A549 (cell line): ENCODE data around the gene IFI6. TPM values are rescaled to one million over a fixed set of nuclear protein-coding genes. Genes with fewer than 3 reads are reported as not detected.

Experiments
- ATAC-seq, 2 experiments: fragments of 200-7000 bp in 1 of 2; fragments of >200 bp in 1 of 2; cut with Nextera tagmentation in 1 of 2; cut with Tn5 transposase in 1 of 2; 3 replicates each; pipeline versions ENCODE4 v1.8.0 to v1.9.1; 2018 to 2020; ENCODE audit warnings: mild to moderate bottlenecking in 1 of 2, moderate library complexity in 1 of 2
- CTCF ChIA-PET: fragments of 300-600 bp; sonication (Branson Sonifier 250); formaldehyde crosslinking; extraction: SDS; loops from one replicate; lab custom pipeline; 2021; ENCODE audit warnings: antibody characterized with exemption, inconsistent platforms; lab: Yijun Ruan, JAX
- POLR2A ChIA-PET: fragments of 350-600 bp; formaldehyde crosslinking; extraction: SDS; loops from one replicate; lab custom pipeline; 2021; ENCODE audit warnings: antibody characterized with exemption, inconsistent platforms; lab: Yijun Ruan, JAX
- DNase-seq, 2 experiments: peaks; one replicate each; pipeline versions ENCODE4 v3.0.0 to v3.0.0-alpha.2; 2011 to 2016; ENCODE audit warnings: low read depth in 1 of 2, low spot score in 1 of 2
- FAIRE-seq: peaks from 2 replicates; lab custom pipeline; 2011; peaks lifted over from hg19 to GRCh38; lab: Jason Lieb, UNC
- H3K27ac ChIP-seq, 2 experiments: fragments of >200 bp; sonication (Bioruptor Twin); formaldehyde crosslinking; 3 replicates each; pipeline ENCODE4 v1.5.1; 2016 to 2017
- H3K4me1 ChIP-seq: fragments of >200 bp; sonication (Bioruptor Twin); formaldehyde crosslinking; 3 replicates; pipeline ENCODE4 v1.6.1; 2016
- H3K4me2 ChIP-seq: fragments of >200 bp; sonication (Bioruptor Twin); formaldehyde crosslinking; 3 replicates; pipeline ENCODE4 v1.6.1; 2016
- H3K4me3 ChIP-seq: fragments of >200 bp; sonication (Bioruptor Twin); formaldehyde crosslinking; 3 replicates; pipeline ENCODE4 v1.5.1; 2016
- H3K9me3 ChIP-seq: fragments of >200 bp; sonication (Bioruptor Twin); formaldehyde crosslinking; 3 replicates; pipeline ENCODE4 v1.6.1; 2016
- CBX8 ChIP-seq: fragments of 200-600 bp; sonication (generic); IDR thresholded peaks from 2 replicates; pipeline ENCODE4 v1.6.1; 2016
- CEBPB ChIP-seq, 2 experiments: fragments of >200 bp in 1 of 2; sonication (Bioruptor Twin) in 1 of 2; formaldehyde crosslinking in 1 of 2; IDR thresholded peaks; 2 replicates each; pipeline ENCODE4 v1.6.1; 2012 to 2016
- EHF ChIP-seq: fragments of 250-450 bp; sonication (Bioruptor Pico); IDR thresholded peaks from 2 replicates; pipeline ENCODE4 v1.5.0; 2020; ENCODE audit warnings: mild to moderate bottlenecking
- EHMT2 ChIP-seq: fragments of 200-600 bp; sonication (generic); IDR thresholded peaks from 2 replicates; pipeline ENCODE4 v1.6.1; 2016; ENCODE audit warnings: antibody characterized with exemption, low read depth, mild to moderate bottlenecking, moderate library complexity
- EP300 ChIP-seq, 2 experiments: fragments of >200 bp; sonication (Bioruptor Twin); formaldehyde crosslinking; IDR thresholded peaks; 2 replicates in 1 of 2; 3 replicates in 1 of 2; pipeline ENCODE4 v1.6.1; 2016 to 2017
- HOXA7 ChIP-seq: fragments of 250-450 bp; sonication (Bioruptor Pico); IDR thresholded peaks from 2 replicates; pipeline ENCODE4 v1.5.0; 2020; ENCODE audit warnings: mild to moderate bottlenecking, moderate library complexity
- HOXB5 ChIP-seq: fragments of 250-450 bp; sonication (Bioruptor Pico); IDR thresholded peaks from 2 replicates; pipeline ENCODE4 v1.5.0; 2020; ENCODE audit warnings: mild to moderate bottlenecking, moderate library complexity
- JUNB ChIP-seq: fragments of >200 bp; sonication (Bioruptor Twin); formaldehyde crosslinking; IDR thresholded peaks from 2 replicates; pipeline ENCODE4 v1.6.1; 2016
- MAZ ChIP-seq: fragments of 150-350 bp; IDR thresholded peaks from 2 replicates; pipeline ENCODE4 v1.6.1; 2014; ENCODE audit warnings: antibody characterized with exemption, low read depth, low read length, borderline replicate concordance
- NFE2L2 ChIP-seq: fragments of 150-350 bp; conservative IDR thresholded peaks from 2 replicates; pipeline ENCODE4 v1.6.1; 2014; ENCODE audit warnings: low read length
- NR3C1 ChIP-seq: fragments of >200 bp; sonication (Bioruptor Twin); formaldehyde crosslinking; IDR thresholded peaks from 3 replicates; pipeline ENCODE4 v1.6.1; 2017
- PHF8 ChIP-seq: fragments of 200-600 bp; sonication (generic); IDR thresholded peaks from 2 replicates; pipeline ENCODE4 v1.6.1; 2016; ENCODE audit warnings: low read depth, mild to moderate bottlenecking, antibody characterized with exemption, moderate library complexity, borderline replicate concordance
- SREBF2 ChIP-seq: fragments of 450-650 bp; IDR thresholded peaks from 2 replicates; pipeline ENCODE4 v1.6.1; 2014; ENCODE audit warnings: mild to moderate bottlenecking, moderate library complexity
- WGBS: methylation state at CpG from one replicate; pipeline ENCODE4 v1.1.6; 2017; ENCODE audit errors: missing lambda C conversion rate; 5-methylcytosine and 5-hydroxymethylcytosine counted together
- polyA plus RNA-seq, 4 experiments: library from polyadenylated mRNA; depleted of rRNA in 3 of 4; stranded (reverse); fragments of >200 nt; fragmentation: RNase III in 1 of 4; extraction: RNeasy Plus Mini Kit Qiagen cat#74134 plus additional on column Dnase treatment in 1 of 4; gene quantifications; 2 replicates in 3 of 4; 3 replicates in 1 of 4; pipeline ENCODE4 v1.2.3, GENCODE V29; 2011 to 2017
- TF ChIP-seq, protein P1 (sequence below): fragments of 150-350 bp; IDR thresholded peaks from 2 replicates; pipeline ENCODE4 v1.6.1; 2014; ENCODE audit warnings: low read depth, mild to moderate bottlenecking, low read length
- TF ChIP-seq, protein P2 (sequence below): fragments of 250-450 bp; sonication (Bioruptor Pico); IDR thresholded peaks from 2 replicates; pipeline ENCODE4 v1.5.0; 2021; ENCODE audit warnings: mild to moderate bottlenecking, moderate library complexity, borderline replicate concordance

Gene IFI6
- polyA plus RNA-seq, 2 of the 4 experiments (the other 2 are of a cell fraction) = 6.3 to 8.8 TPM

DNA sequence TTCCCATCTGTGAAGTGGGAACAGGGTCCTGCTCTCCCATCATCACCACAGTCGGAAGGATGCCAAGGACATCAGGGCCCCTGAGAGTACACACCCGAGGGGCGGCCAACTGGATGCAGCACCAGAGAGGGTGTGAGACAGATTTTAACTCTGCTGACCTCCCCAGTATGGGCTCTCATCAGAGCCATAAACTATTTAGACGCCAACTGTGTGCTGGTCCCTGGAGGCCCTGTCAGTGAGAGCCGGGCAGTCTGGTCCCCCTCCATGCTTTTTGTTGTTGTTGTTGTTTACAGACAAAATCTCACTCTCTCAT lies 38.7 kb downstream of the IFI6 start:
- CTCF ChIA-PET = no interaction called here
- WGBS = 72% methylated on average over 2 of the region's 5 CpGs
- H3K4me3 ChIP-seq = no peak overlapping the region
- no peaks in the 10 kb centered on the region for H3K4me1 ChIP-seq
- ATAC-seq = no peak
- TF ChIP-seq CBX8 (no peak), EHF (CRISPR knock-in tag) (no peak), EP300 (IDR thresholded peaks at IDR 0.05) (no peak), HOXA7 (CRISPR knock-in tag) (no peak), JUNB (no peak)
- TF ChIP-seq, protein P1, sequence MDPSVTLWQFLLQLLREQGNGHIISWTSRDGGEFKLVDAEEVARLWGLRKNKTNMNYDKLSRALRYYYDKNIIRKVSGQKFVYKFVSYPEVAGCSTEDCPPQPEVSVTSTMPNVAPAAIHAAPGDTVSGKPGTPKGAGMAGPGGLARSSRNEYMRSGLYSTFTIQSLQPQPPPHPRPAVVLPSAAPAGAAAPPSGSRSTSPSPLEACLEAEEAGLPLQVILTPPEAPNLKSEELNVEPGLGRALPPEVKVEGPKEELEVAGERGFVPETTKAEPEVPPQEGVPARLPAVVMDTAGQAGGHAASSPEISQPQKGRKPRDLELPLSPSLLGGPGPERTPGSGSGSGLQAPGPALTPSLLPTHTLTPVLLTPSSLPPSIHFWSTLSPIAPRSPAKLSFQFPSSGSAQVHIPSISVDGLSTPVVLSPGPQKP = no peak
- TF ChIP-seq, protein P2, sequence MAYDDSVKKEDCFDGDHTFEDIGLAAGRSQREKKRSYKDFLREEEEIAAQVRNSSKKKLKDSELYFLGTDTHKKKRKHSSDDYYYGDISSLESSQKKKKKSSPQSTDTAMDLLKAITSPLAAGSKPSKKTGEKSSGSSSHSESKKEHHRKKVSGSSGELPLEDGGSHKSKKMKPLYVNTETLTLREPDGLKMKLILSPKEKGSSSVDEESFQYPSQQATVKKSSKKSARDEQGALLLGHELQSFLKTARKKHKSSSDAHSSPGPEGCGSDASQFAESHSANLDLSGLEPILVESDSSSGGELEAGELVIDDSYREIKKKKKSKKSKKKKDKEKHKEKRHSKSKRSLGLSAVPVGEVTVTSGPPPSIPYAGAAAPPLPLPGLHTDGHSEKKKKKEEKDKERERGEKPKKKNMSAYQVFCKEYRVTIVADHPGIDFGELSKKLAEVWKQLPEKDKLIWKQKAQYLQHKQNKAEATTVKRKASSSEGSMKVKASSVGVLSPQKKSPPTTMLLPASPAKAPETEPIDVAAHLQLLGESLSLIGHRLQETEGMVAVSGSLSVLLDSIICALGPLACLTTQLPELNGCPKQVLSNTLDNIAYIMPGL (CRISPR knock-in tag) = no peak
- TF ChIP-seq, all 56 proteins: peak for 0
- DNase-seq (no peak), FAIRE-seq (no peak)
- Histone ChIP-seq H3K4me2 (no peak overlapping the region), H3K9me3 (no peaks in the 10 kb centered on the region), H3K27ac (no peak overlapping the region)
- POLR2A ChIA-PET = no interaction called here

DNA sequence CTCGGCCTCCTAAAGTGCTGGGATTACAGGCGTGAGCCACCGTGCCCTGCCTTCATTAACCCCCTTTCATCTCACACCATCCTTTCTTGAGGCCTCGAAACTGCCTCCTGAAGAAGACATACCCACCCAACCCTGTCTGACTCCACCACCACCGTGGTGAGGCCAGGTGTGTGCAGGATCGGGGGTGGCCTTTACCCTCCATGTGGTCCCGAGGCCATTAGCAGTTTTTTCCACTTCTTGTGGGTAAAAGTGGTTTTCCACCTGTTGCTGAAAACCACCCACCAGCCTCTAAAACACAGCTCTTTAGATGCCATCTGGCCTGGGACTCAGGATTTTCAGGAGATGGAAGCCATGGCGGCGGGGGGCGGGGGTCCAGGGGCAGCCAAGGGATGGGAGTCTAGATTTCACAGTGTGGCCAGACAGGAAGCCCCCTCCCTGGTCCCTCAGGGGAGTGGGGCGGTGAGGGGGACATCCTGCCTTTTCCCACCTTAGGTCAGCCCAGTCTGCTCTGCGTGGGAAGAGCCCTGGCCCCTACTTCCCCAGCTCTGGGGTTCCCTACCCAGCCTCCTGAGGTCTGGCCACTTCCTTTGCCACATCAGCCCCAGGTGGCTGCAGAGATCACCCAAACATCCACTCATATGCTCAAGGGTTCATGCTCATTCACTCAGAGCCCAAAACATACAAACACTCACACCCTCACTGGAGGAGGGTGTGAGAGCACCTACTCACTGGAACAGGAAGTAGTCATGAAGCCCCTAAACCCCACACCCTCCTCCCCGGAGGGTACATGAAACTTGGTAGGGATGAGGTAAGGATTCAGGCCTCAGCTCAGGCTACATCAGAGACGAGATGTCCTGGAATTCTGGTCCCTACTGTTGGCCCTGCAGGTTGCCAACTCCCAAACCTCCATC lies 39.4 kb downstream of the IFI6 start:
- 65% methylated on average over 7 of the region's 14 CpGs for WGBS
- Histone ChIP-seq H3K4me1 (no peaks in the 10 kb centered on the region), H3K9me3 (no peaks in the 10 kb centered on the region)
- DNase-seq = no peak
- TF ChIP-seq NFE2L2 (no peak), SREBF2 (no peak), NR3C1 (no peak)
- TF ChIP-seq, protein P2 (CRISPR knock-in tag) = no peak
- TF ChIP-seq, all 56 proteins: peak for 0
- Histone ChIP-seq H3K27ac (no peak overlapping the region), H3K4me2 (no peak overlapping the region), H3K4me3 (no peak overlapping the region)
- POLR2A ChIA-PET = no interaction called here
- FAIRE-seq (no peak), ATAC-seq (no peak)
- CTCF ChIA-PET = interaction anchor here (0.6 to 1.1 kb wide), 2 partner anchors 76 to 108 kb away, joined by 3 to 5 read pairs; no protein-coding TSS in a partner anchor

GRCh38 chr1:27630859-27631491 lies 41.0 kb downstream of the IFI6 start:
- H3K4me3 ChIP-seq = no peak overlapping the region
- WGBS = 60% methylated on average over 5 of the region's 5 CpGs
- H3K27ac ChIP-seq = no peak overlapping the region
- no peak for ATAC-seq
- TF ChIP-seq MAZ (no peak), CEBPB (IDR thresholded peaks at IDR 0.05) (no peak), JUNB (no peak), PHF8 (no peak), EHMT2 (no peak), HOXB5 (CRISPR knock-in tag) (no peak)
- no peaks in the 10 kb centered on the region for H3K4me1 ChIP-seq
- CTCF ChIA-PET = interaction anchor here (1.4 to 2.5 kb wide), 4 partner anchors 9 to 38 kb away, joined by 5 to 11 read pairs (median 6); no protein-coding TSS in a partner anchor
- no peak overlapping the region for H3K4me2 ChIP-seq
- POLR2A ChIA-PET = no interaction called here
- no peak for FAIRE-seq
- H3K9me3 ChIP-seq = no peaks in the 10 kb centered on the region
- no peak for DNase-seq
